Neural progenitor cell (in vitro differentiated cells): ENCODE data around the gene SORBS2. TPM values are rescaled to one million over a fixed set of nuclear protein-coding genes. Genes with fewer than 3 reads are reported as not detected.

ENCODE experiments used
- DNase-seq: peaks from one replicate; pipeline ENCODE4 v3.0.0-alpha.2; 2016; ENCODE audit warnings: low spot score
- H2AFZ ChIP-seq: fragments of 200-600 bp; sonication (generic); replicated peaks from 2 replicates; pipeline ENCODE4 v1.6.1; 2016; ENCODE audit warnings: antibody characterized with exemption
- H3F3A ChIP-seq: fragments of 200-600 bp; sonication (generic); 2 replicates; pipeline ENCODE4 v1.6.1; 2016; ENCODE audit warnings: antibody characterized with exemption, low read depth
- H3K27ac ChIP-seq: fragments of 200-600 bp; sonication (generic); 2 replicates; pipeline ENCODE4 v1.5.1; 2016; ENCODE audit warnings: mild to moderate bottlenecking
- H3K27me3 ChIP-seq: fragments of 200-600 bp; sonication (generic); 2 replicates; pipeline ENCODE4 v1.6.1; 2016; ENCODE audit warnings: mild to moderate bottlenecking, moderate library complexity
- H3K36me3 ChIP-seq: fragments of 200-600 bp; sonication (generic); 2 replicates; pipeline ENCODE4 v1.5.1; 2016
- H3K4me1 ChIP-seq: fragments of 200-600 bp; sonication (generic); 2 replicates; pipeline ENCODE4 v1.6.1; 2016; ENCODE audit warnings: mixed run types
- H3K4me2 ChIP-seq: fragments of 200-600 bp; sonication (generic); 2 replicates; pipeline ENCODE4 v1.6.1; 2016
- H3K4me3 ChIP-seq: fragments of 200-600 bp; sonication (generic); 2 replicates; pipeline ENCODE4 v1.5.1; 2016
- H3K79me2 ChIP-seq: fragments of 200-600 bp; sonication (generic); 2 replicates; pipeline ENCODE4 v1.6.1; 2016; ENCODE audit warnings: low read depth
- H3K9ac ChIP-seq: fragments of 200-600 bp; sonication (generic); 2 replicates; pipeline ENCODE4 v1.6.1; 2016
- H3K9me3 ChIP-seq: fragments of 200-600 bp; sonication (generic); 2 replicates; pipeline ENCODE4 v1.5.1; 2016; ENCODE audit warnings: low read depth
- H4K20me1 ChIP-seq: fragments of 200-600 bp; sonication (generic); 2 replicates; pipeline ENCODE4 v1.6.1; 2016; ENCODE audit warnings: low read depth
- H3K27ac Mint-ChIP-seq: 3 replicates; pipeline ENCODE4 v1.8.0; 2021; ENCODE audit warnings: mixed read lengths
- H3K27me3 Mint-ChIP-seq: 2 replicates; pipeline ENCODE4 v1.8.0; 2022; ENCODE audit warnings: low read depth, mild to moderate bottlenecking, inconsistent platforms, moderate library complexity, mixed read lengths; ENCODE audit not compliant: insufficient read depth
- H3K36me3 Mint-ChIP-seq: 3 replicates; pipeline ENCODE4 v1.8.0; 2021; ENCODE audit warnings: mixed read lengths
- H3K4me1 Mint-ChIP-seq: 3 replicates; pipeline ENCODE4 v1.8.0; 2021; ENCODE audit warnings: mixed read lengths
- H3K4me3 Mint-ChIP-seq: 3 replicates; pipeline ENCODE4 v1.8.0; 2021; ENCODE audit warnings: mild to moderate bottlenecking, moderate library complexity, mixed read lengths
- H3K9me3 Mint-ChIP-seq: 3 replicates; pipeline ENCODE4 v1.8.0; 2020; ENCODE audit warnings: mixed read lengths
- CTCF ChIP-seq: fragments of 200-600 bp; sonication (generic); IDR thresholded peaks from 2 replicates; pipeline ENCODE4 v1.5.1; 2017; ENCODE audit warnings: antibody characterized with exemption, mild to moderate bottlenecking
- EZH2 ChIP-seq: fragments of 200-600 bp; sonication (generic); IDR thresholded peaks from 2 replicates; pipeline ENCODE4 v1.6.1; 2017; ENCODE audit warnings: antibody characterized with exemption, mild to moderate bottlenecking, moderate library complexity
- EZH2phosphoT487 ChIP-seq: fragments of 200-600 bp; sonication (generic); IDR thresholded peaks from 2 replicates; pipeline ENCODE4 v1.6.1; 2017; ENCODE audit warnings: antibody characterized with exemption
- total RNA-seq: library from RNA; depleted of rRNA; stranded (reverse); fragments of >200 nt; gene quantifications from 2 replicates; pipeline ENCODE4 v1.2.3, GENCODE V29; 2015; ENCODE audit warnings: low replicate concordance

The SORBS2 gene
- total RNA-seq, 1 donor from 2014 or later = 15.7 TPM

GRCh38 chr4:185772391-185773093 is 39.5 kb downstream of the SORBS2 start:
- no peak overlapping the region for H3K9ac ChIP-seq
- peaks cover 9% of the 10 kb centered on the region for H3K79me2 ChIP-seq
- no peaks in the 10 kb centered on the region for H3K27me3 ChIP-seq
- no peaks in the 10 kb centered on the region for H3K27me3 Mint-ChIP-seq
- no peaks in the 10 kb centered on the region for H4K20me1 ChIP-seq
- no peaks in the 10 kb centered on the region for H3K9me3 ChIP-seq
- H3K4me1 Mint-ChIP-seq = peaks cover 41% of the 10 kb centered on the region
- peaks cover 28% of the 10 kb centered on the region for H3K4me1 ChIP-seq
- H3K27ac ChIP-seq = no peak overlapping the region
- no peaks in the 10 kb centered on the region for H3K36me3 ChIP-seq
- H3K27ac Mint-ChIP-seq = peak overlapping the region; percentile 21
- no peak for DNase-seq
- H3K9me3 Mint-ChIP-seq = peaks cover 7% of the 10 kb centered on the region
- peaks cover 11% of the 10 kb centered on the region for H3F3A ChIP-seq
- H3K4me2 ChIP-seq = no peak overlapping the region
- TF ChIP-seq EZH2phosphoT487 (no peak), CTCF (no peak), EZH2 (no peak)
- H3K4me3 Mint-ChIP-seq = no peak overlapping the region
- H2AFZ ChIP-seq = no peak overlapping the region
- H3K36me3 Mint-ChIP-seq = peaks cover 21% of the 10 kb centered on the region
- H3K4me3 ChIP-seq = no peak overlapping the region

- Histone ChIP-seq H3K27me3 (no peaks in the 10 kb centered on the region), H3F3A (peaks cover 11% of the 10 kb centered on the region), H3K4me1 (peaks cover 28% of the 10 kb centered on the region), H3K27ac (no peak overlapping the region), H3K9ac (no peak overlapping the region), H2AFZ (no peak overlapping the region), H4K20me1 (no peaks in the 10 kb centered on the region), H3K36me3 (no peaks in the 10 kb centered on the region), H3K79me2 (peaks cover 9% of the 10 kb centered on the region), H3K9me3 (no peaks in the 10 kb centered on the region), H3K4me3 (no peak overlapping the region), H3K4me2 (no peak overlapping the region)
- no peak overlapping the region for H3K27ac Mint-ChIP-seq
- H3K9me3 Mint-ChIP-seq = peaks cover 7% of the 10 kb centered on the region
- H3K36me3 Mint-ChIP-seq = peaks cover 21% of the 10 kb centered on the region
- H3K27me3 Mint-ChIP-seq = no peaks in the 10 kb centered on the region
- H3K4me1 Mint-ChIP-seq = peaks cover 41% of the 10 kb centered on the region
- TF ChIP-seq EZH2 = no peak
- TF ChIP-seq CTCF = no peak
- no peak for TF ChIP-seq EZH2phosphoT487
- no peak overlapping the region for H3K4me3 Mint-ChIP-seq
- DNase-seq = no peak
These were observed 40.1 kb downstream of the SORBS2 start for GRCh38 chr4:185771711-185772390.

GRCh38 chr4:185767528-185767927 is 44.5 kb downstream of the SORBS2 start:
- no peaks in the 10 kb centered on the region for H4K20me1 ChIP-seq
- DNase-seq = no peak
- H3K4me1 ChIP-seq = no peaks in the 10 kb centered on the region
- Mint-ChIP-seq H3K4me3 (no peak overlapping the region), H3K9me3 (peaks cover 7% of the 10 kb centered on the region), H3K36me3 (peaks cover 21% of the 10 kb centered on the region), H3K27ac (no peak overlapping the region), H3K4me1 (peaks cover 2% of the 10 kb centered on the region), H3K27me3 (no peaks in the 10 kb centered on the region)
- H3K27ac ChIP-seq = no peak overlapping the region
- no peak for TF ChIP-seq EZH2phosphoT487
- TF ChIP-seq EZH2 = no peak
- no peak for TF ChIP-seq CTCF
- no peak overlapping the region for H3K4me2 ChIP-seq
- no peaks in the 10 kb centered on the region for H3K36me3 ChIP-seq
- no peaks in the 10 kb centered on the region for H3F3A ChIP-seq
- no peaks in the 10 kb centered on the region for H3K9me3 ChIP-seq
- peaks cover under 1% of the 10 kb centered on the region for H3K79me2 ChIP-seq
- no peak overlapping the region for H3K4me3 ChIP-seq
- no peak overlapping the region for H3K9ac ChIP-seq
- no peaks in the 10 kb centered on the region for H3K27me3 ChIP-seq
- no peak overlapping the region for H2AFZ ChIP-seq
